HG02884 (cell line): Measurements from ENCODE around the gene UNC93A.
"Not testable (repeated sequence)": the region's sequence is repeated elsewhere in the genome, so short reads cannot be mapped to it uniquely, and the experiment has no call there.

Experiments
- ATAC-seq: cut with Tn5 transposase; IDR thresholded peaks from one replicate; pipeline ENCODE4 v1.9.1; 2021; ENCODE audit warnings: mild to moderate bottlenecking, moderate library complexity; ENCODE audit not compliant: unreplicated experiment

UNC93A gene

GRCh38 chr6:167309355-167310192, 18.5 kb downstream of the UNC93A start:
- ATAC-seq: not testable (repeated sequence)

DNA sequence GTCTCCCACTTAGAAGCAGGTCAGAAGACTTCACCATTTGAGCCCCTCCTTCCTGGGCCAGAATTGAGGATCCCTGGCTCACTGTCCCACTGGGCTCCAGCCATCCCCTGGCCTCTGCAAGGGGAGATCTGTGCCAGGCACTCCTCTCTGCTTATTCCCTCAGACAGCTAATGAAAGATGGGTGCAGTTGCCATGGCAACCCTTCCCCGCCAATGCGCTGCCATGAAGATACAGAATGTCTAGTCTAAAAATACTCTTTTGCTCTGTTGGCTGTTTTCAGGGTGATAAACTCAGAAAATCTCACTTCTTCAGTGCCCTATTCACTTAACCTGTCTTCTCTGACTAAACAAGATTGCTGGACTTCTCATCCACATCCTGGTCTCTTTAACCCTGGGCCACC, 20.2 kb downstream of the UNC93A start:
- ATAC-seq: no peak

DNA sequence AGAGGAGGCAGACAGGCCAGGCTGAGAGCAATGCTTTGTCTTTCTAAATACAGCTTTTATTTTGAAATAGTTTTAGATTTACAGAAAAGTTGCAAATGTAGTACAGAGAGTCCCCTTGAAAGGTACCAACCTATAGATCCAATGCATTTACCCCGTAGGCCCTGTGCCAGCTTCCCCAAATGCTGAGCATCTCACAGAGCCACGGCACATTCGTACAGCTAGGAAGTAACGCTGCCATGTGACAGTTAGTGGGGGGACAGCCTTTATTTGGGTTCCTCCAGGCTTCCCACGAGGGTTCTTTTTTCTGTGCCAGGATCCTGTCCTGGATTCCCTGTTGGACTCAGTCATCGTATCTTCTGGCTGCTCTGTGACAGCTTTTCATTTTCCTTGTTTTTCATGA, 20.6 kb downstream of the UNC93A start:
- ATAC-seq: not testable (repeated sequence)

GRCh38 chr6:167314180-167314821, 23.2 kb downstream of the UNC93A start:
- no peak for ATAC-seq

GRCh38 chr6:167317172-167317571, 26.1 kb downstream of the UNC93A start:
- no peak for ATAC-seq

GRCh38 chr6:167318354-167318753, 27.2 kb downstream of the UNC93A start:
- not testable (repeated sequence) for ATAC-seq

- not testable (repeated sequence) for ATAC-seq
These were observed 27.7 kb downstream of the UNC93A start for GRCh38 chr6:167318856-167319255.

GRCh38 chr6:167319856-167320753, 29.0 kb downstream of the UNC93A start:
- not testable (repeated sequence) for ATAC-seq

GRCh38 chr6:167320754-167321056, 29.6 kb downstream of the UNC93A start:
- ATAC-seq: not testable (repeated sequence)

DNA sequence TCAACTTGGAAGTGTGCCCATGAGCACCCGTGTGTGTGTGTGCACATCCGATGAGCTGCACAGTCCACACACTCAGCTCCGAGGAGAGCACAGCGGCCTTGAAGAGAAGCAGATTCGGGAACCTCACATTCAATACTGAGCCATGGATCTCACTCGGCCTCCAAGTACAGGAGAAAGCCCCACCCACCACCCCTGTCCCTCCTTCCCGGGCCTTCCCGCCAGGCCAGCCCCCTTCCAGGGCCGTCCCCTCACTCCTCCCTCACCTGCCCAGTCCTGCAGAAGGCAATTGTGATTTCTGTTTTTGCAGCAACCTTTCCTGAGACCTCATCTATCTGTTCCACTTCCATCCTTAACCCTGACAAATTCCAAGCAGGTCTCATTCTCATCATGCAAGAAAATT, 30.1 kb downstream of the UNC93A start:
- not testable (repeated sequence) for ATAC-seq

GRCh38 chr6:167323111-167323510, 32.0 kb downstream of the UNC93A start:
- no peak for ATAC-seq

DNA sequence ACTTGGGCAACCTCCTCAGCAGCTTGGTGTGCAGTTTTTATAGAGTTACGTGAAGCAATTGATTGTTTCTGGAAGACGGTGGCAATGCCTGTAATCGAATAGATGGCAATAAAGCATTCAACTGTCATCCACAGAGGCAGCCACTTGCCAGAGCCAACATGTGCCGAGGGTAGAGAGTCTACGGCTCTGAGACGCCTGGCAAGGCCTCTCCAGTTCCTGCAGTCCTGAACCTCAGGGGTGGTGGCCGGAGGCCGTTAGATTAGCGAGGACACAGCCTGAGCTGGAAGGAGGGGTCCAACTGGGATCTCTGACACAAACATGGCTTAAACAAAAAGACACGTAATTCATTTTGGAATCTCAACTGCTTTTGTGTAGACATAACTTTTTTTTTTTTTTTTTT, 33.0 kb downstream of the UNC93A start:
- no peak for ATAC-seq

GRCh38 chr6:167325766-167326165, 34.7 kb downstream of the UNC93A start:
- ATAC-seq: no peak

GRCh38 chr6:167327391-167327790, 36.3 kb downstream of the UNC93A start:
- no peak for ATAC-seq

- no peak for ATAC-seq
These were observed 37.0 kb downstream of the UNC93A start for GRCh38 chr6:167328086-167328485.

- no peak for ATAC-seq
These were observed 37.9 kb downstream of the UNC93A start for GRCh38 chr6:167329014-167329413.

GRCh38 chr6:167330750-167331149, 39.6 kb downstream of the UNC93A start:
- ATAC-seq: no peak

DNA sequence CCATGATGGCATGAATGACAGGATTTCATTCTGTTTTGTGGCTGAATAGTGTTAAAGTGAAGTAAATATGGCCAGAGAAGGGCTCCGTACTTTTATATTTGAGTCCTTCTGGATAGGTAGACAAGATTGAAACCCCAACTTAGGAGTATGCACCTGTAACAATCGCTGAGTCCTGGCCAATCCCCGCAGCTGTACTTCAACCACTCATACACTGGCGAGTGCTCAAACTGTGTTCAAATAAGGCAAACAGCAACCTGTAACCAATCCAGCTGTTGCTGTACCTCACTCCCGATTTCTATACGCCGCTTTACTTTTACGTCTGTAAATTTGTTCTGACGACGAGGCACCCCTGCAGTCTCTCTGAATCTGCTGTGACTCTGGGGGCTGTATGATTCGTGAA, 40.5 kb downstream of the UNC93A start:
- no peak for ATAC-seq

DNA sequence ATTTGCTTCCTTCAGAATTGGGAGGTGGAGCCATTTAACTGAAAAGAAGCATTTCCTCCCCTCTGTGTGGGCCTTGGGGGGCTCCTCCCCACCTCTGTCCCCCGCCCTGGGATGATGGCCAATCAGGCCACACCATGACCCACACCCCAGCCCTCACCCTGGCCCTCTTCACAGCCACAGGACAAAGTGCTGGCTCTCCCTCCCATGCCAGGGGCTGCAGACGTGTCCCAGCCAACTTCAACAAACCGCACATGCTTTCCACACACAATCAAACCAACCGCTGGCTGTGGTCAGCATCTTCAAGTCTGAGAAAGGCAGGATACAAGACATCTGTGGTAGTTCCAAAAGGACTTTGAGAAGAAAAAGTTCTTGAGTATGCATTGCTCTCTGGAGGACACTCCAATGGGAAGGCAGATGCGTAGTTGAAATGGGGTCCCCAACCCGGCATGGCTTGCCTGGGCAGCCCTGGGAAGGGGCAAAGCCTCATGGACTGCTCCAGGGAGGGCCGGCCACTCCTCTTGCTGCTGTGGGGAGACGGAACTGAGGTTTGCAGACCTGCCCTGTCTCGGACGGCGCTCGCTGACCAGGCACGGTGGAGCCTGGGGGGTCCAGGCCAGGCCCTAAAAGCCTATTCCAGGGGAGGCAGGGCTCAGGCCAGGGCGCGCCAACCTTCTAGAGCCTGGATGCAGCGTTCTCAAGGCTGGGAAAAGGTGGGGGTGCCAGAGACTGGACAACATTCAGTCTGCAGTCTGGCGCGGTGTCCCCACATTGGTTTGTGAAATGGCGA, 45.9 kb downstream of the UNC93A start:
- ATAC-seq: no peak

DNA sequence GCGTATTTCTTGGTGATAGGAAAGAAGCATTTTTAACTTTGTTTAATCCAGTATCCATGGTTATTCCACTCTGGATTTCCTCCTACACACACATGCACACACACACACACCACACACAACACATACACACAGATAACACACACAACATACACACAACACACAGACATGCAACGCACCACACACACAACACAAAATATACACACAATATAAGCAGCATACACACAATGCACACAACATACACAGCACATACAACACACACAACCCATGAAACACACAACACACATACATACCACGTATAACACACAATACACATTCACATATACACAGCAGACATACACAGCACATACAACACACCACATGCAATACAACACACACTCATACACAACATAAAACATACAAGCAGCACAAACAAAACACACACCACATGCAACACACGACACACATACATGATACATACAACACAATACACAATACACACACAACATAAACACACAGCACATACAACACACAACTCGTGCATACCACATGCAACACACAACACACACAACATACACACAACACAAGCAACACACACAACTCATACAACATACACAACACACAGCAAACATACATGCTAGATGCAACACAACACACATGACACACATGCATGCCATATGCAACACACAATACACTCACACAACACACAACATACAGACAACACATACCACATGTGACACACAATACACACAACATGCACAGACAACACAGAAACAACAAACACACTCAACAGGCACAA, 46.7 kb downstream of the UNC93A start:
- no peak for ATAC-seq
